GM18858 (cell line): Measurements from ENCODE around the gene AACS.

ENCODE experiments used
- ATAC-seq: cut with Tn5 transposase; IDR thresholded peaks from one replicate; pipeline ENCODE4 v1.9.1; 2021; ENCODE audit not compliant: unreplicated experiment

Gene AACS

DNA sequence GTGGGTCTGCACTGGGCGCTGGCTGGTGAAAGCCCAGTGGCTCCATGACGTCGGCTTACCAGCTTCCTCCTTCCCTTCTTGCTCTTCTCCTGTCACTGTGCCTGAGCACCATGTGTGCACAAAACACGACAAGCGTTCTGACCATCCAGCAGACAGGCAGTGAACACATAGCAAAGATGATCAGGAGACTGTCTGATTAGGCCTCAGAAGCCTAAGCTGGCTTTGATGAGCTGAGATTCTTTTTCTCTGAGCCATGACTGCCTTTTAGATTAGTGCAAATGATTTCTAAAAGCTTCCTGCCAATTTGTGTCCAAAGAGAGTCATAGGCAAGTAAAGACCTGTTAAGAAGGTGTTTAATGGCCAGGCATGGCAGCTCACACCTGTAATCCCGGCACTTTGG, 83.1 kb downstream of the AACS start:
- no peak for ATAC-seq

DNA sequence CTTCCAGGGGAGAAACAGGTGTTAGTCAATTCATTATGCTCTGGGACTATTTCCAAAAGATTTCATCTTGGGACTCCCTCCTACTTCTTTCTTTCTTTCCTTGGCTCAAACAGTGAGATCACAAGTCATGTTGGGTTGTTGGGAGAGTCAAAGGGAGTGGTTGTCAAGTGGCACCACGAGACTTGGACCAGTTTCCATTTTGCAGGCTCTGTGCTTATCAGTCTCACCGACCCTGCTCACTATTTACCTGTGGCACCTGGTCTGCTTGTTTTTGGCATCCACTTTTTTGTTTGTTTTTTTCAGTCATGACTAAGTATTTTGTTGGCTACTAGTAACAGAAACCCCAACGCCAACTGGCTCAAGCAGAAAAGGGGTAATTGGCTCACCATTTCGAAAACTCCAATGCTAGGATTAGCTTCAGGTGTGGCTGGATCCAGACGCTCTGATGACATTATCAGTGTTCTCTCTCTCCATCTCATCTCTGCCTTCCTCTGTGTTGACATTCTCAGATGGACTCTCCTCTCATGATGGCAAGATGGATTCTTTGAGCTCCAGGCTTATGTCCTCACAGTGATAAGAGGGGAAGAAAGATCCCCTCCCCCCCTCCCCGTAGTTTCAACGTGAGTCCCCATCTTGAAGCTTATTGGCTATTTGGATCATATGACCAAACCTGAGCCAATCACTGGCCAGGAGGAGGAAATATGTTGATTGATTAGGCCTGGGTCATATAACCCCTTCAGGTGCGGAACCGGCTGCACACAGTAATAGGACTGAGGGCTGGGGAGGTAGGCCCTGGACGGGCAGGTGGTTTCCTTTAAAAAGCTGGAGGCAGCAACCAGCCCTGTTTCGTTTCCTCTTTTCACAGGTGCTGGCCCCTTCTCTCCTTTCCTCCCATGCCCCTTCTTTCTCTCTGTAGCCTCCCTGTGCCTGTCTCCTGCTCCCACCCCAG, 84.2 kb downstream of the AACS start:
- peak; percentile 90 for ATAC-seq

DNA sequence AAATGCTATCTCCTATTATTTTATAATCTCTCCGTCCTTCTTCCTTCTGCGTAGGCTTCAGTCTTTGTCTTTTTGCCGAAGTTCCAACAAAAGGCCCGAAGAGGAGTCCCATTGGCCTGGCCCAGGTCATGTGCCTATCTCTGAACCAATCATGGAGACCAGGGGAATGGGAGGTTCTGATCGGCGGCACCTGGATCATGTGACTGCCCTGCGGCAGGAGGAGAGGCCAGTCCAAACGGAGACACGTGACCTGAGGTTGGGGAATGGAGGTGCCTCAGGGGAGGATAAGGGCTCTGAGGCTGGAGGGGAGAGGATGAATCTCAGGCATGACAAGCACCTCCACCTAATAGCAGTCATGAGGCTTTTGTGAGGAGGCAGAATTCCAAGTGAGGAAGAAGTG, 86.0 kb downstream of the AACS start:
- no peak for ATAC-seq

DNA sequence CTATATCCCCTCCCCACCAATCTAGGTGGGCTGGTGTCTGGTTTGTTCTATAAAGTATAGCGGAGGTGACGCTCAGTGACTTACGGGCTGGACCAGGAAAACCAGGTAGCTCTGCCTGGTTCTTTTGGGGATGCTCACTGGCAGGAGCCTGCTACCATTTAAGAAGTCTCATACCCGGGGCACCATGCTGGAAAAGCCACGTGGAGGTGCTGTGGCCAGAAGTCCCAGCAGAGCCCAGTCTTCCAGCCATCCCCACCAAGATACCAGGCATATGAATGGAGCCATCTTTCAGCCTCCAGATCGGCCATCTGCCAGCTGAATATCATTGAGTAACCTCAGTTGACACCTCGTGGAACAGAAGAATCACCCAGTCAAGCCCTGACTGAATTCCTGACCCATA, 87.2 kb downstream of the AACS start:
- ATAC-seq: no peak

DNA sequence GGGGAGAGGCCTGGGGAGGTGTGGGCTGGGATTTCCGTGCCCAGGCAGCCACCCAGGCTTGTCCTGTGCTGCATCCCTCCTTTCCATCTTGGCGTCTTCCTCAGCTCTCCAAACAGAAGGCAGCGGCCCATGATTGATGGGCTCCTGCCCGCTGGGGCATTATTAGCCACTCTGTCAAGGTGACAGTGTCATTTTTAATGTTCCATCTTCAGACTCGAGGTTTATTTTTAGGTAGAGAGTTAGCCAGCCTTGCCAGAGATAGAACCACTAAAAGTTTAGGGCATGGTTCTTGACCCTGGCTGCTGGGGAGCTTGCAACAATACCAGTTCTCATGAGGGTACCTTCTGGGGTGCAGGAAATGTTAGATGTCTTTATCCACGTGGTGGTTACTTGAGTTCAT, 90.1 kb downstream of the AACS start:
- no peak for ATAC-seq

DNA sequence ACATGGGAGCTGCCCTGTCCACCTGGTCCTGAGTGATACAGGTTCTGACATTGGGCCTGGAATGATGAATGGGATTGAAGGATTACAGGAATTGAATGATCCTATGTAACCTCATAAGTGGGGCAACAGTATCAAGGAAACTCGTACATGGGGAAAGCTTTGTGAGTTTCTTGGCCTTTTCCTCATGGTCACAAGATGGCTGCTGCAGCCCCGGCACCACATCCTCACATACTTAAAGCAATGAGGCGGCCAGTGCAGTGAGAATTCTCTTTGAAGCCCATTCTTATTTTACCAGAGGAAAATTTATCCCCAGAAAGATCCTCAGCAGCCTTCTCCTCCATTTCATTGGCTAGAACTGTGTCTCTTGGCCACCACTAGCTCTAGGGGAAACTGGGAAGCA, 91.9 kb downstream of the AACS start:
- ATAC-seq: no peak

DNA sequence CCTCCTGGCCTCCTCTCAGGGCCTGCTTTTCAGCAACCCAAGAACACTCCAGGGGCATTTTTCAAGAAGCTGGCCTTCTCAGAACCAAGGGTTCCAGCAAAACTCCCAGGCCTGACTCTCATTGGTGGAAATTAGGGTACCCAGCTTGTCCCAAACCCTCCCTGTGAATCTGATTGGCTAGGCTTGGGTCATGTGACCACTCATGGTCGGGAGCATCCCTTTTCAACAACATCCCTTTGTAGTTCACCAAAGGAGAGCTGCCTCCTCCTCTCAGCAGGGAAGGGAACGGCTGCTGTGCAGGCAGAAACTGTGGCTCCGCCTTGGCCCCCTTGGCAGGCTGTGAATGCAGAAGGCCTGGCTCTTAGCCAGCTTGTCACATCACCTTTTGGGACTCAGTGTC, 94.5 kb downstream of the AACS start:
- ATAC-seq: no peak

DNA sequence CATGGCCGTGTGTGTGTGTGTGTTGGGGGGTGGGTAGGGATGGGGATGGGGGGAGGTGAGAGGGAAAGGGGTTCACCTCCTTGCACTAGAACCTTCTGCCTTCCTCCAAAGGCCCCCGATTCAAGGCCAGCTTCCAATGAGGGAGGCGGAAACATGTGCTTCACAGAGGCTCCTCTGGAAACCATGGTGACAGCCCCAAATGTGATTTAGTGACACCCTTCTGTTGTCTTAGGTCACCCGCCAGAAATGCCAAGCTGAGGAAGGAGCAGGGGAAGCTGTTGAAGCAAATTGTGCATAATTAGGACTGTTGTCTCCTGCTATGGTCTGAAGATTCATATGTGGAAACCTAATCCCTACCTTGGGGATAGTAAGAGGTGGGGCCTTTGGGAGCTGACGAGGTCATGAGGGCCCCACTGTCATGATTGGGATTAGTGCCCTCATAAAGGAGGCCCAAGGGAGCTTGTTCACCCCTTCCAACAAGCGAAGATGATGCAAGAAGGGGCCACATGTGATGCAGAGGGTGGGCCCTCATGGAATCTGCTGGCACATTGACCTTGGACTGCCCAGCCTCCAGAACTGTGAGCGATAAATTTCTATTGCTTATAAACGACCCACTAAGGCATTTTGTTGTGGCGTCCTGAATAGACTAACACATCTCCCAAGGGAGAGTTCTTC, 95.2 kb downstream of the AACS start:
- ATAC-seq: no peak

DNA sequence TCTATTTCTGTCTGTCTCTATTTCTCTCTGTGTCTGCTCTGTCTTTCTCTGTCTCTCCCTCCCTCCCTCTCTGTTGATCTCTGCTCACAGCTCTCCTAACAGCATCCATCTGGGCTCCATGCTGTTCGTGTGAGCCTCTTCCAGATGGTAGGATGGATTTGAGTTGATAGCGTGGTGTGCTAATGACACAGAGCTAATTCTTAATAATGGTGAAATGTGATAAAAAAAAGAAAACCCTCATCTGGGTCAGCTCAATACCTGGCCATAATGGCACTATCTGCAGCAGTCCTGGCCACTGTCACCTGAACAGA, 96.4 kb downstream of the AACS start:
- no peak for ATAC-seq

DNA sequence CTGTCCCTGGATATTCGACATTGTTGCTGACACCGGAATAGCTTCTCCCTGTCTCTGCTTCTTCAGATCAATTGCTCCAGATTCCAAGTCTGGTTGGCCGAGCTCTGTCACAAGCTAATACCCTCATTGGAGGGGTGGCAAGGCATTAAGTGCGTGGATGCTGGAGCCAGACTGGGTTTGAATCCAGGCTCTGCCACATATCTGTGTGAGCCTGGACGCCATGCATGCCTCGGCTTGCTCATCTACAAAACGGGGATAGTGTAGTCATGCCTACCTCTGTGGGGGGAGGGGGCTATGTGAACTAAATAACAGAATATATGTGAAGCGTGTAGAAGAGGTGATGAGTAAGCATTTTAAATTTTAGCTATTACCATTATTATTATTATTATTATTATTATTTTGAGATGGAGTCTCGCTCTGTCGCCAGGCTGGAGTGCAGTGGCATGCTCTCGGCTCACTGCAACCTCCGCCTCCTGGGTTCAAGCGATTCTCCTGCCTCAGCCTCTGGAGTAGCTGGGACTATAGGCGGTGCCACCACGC, 97.3 kb downstream of the AACS start:
- ATAC-seq: no peak

DNA sequence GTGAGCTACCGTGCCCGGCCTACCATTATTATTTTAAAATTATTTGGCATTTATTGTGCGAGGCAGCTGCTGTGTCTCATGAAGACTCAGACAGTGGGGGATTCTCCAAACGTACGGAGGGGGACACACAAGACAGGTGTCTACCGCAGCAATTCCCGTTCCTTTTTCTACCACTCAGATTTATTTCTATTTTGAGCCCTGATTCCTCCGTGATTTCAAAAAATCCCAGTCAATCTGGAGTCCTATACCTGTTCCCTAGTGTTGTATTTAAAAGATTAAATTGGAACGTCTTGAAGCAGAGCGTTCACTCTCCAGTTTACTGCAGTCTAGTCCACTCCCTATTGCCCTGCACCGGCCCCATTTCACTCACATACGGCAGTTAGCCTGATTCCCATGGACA, 97.9 kb downstream of the AACS start:
- ATAC-seq: no peak

DNA sequence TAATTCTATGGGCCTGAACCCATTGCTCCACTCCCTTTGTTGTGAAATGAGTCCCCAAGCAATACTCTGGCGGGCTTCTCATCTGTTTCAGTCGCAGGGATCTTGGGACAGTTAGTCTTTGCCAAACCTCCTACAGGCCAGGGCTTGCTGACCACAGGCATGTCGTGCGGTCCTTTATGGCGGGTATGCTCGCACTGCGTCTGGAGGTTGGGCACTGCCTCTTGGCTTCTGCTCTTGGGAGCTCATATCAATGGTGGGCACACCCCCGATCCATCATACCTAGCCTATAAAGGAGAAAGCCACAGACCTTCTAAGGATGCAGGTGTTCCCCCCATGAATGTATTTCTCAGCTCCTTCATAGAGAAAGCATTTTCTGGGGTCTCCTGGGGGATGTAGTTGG, 99.3 kb downstream of the AACS start:
- ATAC-seq: no peak

DNA sequence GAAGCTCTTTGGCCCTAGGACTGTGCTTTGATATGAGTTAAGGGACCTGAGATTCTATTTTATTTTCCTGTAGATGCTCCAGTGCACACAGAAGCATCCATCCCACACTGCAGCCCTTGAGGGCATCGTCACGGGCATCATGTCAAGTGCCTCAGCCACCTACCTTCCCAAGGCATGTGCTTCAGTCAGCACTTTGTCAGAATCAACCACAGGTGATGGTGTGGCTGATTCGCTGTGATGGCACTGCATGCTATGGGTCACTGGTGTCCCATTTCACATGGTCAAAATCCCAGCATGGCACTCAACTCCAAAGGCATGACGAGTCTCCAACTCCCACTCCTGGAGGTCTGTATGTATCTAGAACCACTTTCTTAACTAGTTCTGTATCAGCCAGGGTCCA, 100.8 kb downstream of the AACS start:
- ATAC-seq: no peak

DNA sequence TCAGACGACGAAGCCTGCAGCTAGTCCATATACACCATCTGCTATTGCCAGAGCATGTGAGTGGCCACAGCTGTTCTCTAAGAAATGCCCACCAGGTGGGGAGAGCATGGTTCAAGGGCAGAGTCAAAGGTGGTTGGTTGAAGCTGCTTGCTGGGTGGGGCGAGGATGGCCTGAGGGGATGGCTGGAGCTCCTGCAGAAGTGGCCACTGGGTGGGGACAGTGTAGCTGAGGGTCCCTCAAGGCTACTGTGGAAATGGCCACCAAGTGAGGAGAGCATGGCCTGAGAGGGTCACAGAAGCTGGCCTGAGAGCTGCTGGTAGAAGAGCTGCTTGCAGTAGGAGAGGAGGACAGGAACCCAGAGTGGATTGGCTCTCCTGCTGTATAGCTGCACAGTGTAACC, 102.4 kb downstream of the AACS start:
- no peak for ATAC-seq

DNA sequence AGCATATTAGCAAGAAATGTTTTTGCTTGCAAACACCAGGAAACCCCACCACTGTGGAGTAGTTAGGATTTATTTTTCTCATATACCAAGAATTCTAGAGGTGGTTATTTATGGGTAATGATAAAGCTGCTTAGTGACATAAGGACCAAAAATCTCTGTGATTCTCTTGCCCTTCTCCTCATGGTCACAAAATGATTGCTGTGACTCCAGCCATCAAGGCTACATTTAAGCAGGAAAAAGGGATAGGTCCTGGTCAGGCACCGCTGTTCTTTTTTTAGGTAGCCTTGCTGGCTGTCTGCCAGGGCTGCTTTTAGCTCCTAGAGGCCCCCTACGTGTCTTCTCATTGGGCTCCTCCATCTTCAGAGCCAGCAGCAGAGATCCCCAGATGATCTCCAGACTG, 104.2 kb downstream of the AACS start:
- no peak for ATAC-seq

DNA sequence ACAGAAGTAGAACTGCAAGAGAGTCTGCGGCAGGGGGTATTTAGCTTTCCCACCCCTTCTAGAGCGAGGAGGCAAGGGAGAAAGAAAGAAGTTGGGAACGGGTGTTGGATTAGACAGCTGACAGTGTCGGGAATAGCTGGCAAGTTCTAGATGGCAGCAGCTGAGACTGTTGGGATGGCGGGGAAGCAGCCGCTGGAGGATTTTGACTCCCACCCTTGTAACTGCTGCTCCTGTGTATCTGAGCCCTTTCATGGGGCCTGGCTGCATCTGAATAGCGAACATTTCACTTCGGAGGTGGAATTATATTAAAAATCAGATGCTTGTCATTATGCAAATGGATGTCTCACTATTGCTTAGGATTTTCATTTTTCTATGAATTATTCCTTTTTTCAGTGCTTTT, 104.6 kb downstream of the AACS start:
- ATAC-seq: no peak

DNA sequence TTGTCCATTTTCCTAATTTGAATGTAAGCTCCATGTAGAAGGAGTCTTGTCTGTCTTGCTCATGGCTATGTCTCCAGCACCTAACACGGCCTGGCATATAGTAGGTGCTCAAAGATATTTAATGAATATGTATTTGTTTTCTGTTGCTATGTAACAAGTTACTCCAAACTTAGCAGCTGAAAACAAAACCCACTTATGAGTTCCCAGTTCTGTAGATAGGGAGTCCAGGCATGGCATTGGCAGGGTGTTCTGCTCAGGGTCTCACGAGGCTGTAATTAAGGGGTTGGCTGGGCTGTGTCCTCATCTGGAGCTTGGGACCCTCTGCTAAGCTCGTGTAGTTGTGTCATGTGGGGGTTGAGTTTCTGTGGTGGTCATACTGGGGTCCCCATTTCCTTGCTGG, 106.0 kb downstream of the AACS start:
- ATAC-seq: no peak

DNA sequence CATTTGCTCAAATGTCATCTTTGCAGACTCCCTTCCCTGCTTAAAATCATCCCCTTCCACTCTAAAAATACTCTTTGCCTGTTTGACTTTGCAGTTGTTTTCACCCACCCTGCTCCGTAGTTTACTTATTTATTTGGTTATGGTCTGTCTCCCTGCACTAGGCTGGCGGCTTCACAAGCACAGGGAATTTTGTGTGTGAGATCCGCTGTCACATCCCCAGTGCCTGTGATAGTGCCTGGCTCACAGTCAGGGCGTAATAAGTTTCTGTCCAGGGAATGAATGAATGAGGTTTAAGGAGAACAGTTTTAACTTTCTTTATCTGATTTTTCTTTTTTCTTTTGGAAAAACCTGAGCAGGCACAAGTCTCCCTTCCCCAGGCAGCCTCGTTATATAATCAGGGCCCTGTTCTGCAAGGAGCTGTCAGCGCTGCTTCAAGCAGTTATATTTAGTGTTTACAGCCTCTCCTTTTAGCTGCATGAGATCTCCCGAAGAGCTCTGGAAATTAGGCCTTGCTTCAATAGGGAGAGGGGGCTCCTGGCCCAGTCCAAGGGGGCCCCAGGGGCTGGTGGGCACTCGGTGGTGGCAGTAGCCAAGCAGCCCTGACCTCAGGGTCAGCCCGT, 107.1 kb downstream of the AACS start:
- no peak for ATAC-seq

DNA sequence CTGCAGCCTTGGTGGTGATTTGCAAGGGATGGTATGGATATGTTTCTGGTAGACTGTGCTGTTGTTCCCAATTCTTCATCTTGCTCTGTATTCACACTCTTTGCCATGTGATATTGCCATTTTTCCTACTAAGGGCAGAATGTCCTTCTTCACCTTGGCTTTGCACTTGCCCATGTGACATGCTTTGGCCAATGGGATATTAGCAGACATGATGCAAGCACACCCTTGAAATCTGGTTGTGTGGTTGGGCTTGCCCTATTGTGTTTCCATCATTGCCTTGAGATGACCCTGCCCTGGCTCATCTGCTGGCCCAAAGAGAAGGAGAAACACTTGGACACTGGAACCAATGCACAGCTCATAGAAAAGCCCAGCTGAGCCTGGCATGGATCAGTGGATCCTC, 110.3 kb downstream of the AACS start:
- no peak for ATAC-seq

DNA sequence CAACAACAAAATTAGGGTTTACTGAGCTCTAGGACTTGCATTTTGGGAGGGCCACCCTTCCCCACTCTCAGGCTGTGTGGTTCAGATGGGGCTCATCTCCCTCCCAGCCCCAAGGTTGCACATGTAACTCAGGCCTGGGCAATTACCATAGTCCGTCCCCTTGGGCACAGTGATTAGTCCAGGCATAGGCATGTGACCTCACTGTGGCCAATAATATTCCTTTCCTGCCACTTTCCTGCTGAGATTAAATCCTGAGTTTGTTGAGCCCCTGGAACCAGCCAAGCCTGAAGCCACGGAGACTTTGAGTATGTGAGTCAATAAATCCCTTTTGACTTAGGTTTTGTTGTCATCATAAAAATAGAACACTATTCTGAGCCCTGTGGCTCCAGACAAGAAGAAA, 113.0 kb downstream of the AACS start:
- ATAC-seq: no peak

DNA sequence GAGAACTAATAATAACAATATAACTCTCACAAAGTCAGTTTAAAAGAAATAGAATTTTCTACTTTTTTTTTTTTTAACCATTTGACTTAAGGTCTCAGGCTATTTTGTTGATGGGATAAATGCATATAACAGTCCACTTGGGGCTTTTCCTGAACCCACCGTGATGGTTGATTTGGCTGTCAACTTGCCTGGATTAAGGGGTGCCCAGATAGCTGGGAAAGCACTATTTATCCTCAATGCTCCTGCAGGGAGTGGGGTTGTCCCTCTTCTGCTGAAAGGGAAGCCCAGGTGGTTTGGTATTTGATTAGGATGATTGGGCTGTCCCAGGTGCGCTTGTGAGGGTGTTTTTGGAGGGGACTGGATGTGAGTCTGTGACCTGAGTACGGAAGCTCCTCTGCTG, 114.9 kb downstream of the AACS start:
- ATAC-seq: no peak

DNA sequence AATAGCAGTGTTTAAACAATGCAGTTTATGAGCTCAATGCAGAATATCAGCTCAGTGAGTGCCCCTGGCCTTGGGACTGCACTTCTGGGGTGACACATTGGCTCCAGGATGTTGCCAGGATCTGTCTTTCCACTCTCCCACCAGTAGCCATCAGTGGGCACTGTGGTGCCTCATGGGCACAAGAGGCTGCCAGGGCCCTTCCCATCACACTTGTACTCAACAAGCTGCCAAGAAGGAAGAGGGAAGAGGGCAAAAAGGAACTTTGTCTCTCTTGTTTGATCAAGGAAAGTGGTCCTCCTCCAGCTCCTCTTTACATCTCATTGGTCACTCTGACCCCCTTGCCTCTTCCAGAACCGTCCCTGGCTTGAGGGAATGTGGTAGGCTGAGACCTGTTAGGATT, 115.9 kb downstream of the AACS start:
- ATAC-seq: no peak
